22Rv1 (cell line): ENCODE data around the gene PIK3C3.

Experiments used
- CTCF ChIP-seq: fragments of 450-650 bp; IDR thresholded peaks from 2 replicates; pipeline ENCODE4 v1.5.1; 2017; ENCODE audit warnings: mild to moderate bottlenecking
- ZFX ChIP-seq: fragments of 450-650 bp; IDR thresholded peaks from 2 replicates; pipeline ENCODE4 v1.6.1; 2017; ENCODE audit warnings: antibody characterized with exemption, borderline replicate concordance

GRCh38 chr18:41928581-41928980 is 26.5 kb upstream of the PIK3C3 start:
- TF ChIP-seq CTCF = no peak
- TF ChIP-seq ZFX = no peak
